ENCODE data around the gene HLA-DMA.

HLA-DMA gene

GRCh38 chr6:32952817-32953739, at the start of gene HLA-DMA:
Gene HLA-DMA (minus strand): TSS chr6:32953097. CDS start chr6:32953036, 61 bp downstream.
- no peak for DNase-seq (ENCODE audit: low read depth in 2 of 2)

GRCh38 chr6:33001685-33002084, 48.8 kb upstream of the HLA-DMA start:
- no peak for DNase-seq (ENCODE audit: low read depth in 2 of 2)

- no peak for DNase-seq (ENCODE audit: low read depth in 2 of 2)
Measured at GRCh38 chr6:33000055-33000454, 47.2 kb upstream of the HLA-DMA start.

- DNase-seq (ENCODE audit: low read depth in 2 of 2): no peak
Measured at GRCh38 chr6:32995448-32995847, 42.6 kb upstream of the HLA-DMA start.

GRCh38 chr6:32993363-32993973, 40.6 kb upstream of the HLA-DMA start:
- no peak for DNase-seq (ENCODE audit: low read depth in 2 of 2)

DNA sequence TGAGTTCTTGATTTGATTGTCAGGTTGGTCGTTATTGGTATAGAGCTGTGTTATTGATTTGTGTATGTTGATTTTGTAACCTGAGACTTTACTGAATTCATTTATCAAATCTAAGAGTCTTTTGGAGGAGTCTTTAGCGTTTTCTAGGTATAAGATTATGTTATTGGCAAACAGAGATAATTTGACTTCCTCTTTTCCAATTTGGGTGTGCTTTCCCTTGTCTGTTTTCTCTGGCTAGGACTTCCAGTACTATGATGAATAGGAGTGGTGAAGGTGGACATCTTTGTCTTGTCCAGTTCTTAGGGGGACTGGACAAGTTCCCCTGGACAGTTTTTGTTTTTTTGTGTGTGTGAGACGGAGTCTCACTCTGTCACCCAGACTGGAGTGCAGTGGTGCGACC, 39.1 kb upstream of the HLA-DMA start:
- DNase-seq (ENCODE audit: low read depth in 2 of 2): no peak

- DNase-seq (ENCODE audit: low read depth in 2 of 2): no peak
Measured at GRCh38 chr6:32989368-32989767, 36.5 kb upstream of the HLA-DMA start.

DNA sequence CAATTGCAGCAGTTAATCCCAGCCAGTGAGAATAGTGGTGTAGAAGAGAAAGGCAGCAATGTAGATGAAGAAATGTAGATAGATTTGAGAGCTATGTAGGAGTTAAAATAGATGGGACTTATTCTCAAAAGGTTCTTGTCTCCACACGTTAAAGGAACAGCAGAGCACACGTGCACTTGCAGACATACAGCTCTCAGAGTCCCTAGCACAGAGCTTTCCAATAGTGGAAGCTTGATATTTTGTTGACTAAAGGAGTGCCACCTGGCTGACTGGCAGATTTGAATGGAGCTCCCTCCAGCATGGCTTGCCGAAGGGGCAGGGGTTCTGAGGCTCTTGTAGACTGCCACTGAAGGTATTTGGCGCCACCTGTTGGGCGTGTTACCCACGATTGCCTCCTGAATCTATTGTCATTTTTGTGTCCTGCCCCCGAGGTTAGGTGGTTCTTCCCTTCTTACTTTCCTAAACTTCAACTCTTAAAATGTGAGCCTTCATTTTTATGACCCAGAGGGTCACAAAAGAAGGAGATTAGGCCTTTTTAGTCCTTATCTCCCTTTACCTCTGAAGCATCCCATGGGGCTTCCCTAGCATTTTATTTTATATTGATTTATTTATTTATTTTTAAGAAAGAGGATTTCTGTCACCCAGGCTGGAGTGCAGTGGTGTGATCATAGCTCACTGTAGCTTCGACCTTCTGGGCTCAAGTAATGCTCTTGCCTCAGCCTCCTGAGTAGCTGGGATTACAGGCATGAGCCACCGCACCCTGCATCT, 31.9 kb upstream of the HLA-DMA start:
- peak; percentile 77 to 91 for DNase-seq (ENCODE audit: low read depth in 2 of 2)

GRCh38 chr6:32983964-32984621, 31.2 kb upstream of the HLA-DMA start:
- DNase-seq (ENCODE audit: low read depth in 2 of 2): no peak

- no peak for DNase-seq (ENCODE audit: low read depth in 2 of 2)
Measured at GRCh38 chr6:32983493-32983848, 30.6 kb upstream of the HLA-DMA start.

- DNase-seq (ENCODE audit: low read depth in 2 of 2): no peak
Measured at GRCh38 chr6:32982702-32983492, 30.0 kb upstream of the HLA-DMA start.

- no peak for DNase-seq (ENCODE audit: low read depth in 2 of 2)
Measured at GRCh38 chr6:32982084-32982701, 29.3 kb upstream of the HLA-DMA start.

DNA sequence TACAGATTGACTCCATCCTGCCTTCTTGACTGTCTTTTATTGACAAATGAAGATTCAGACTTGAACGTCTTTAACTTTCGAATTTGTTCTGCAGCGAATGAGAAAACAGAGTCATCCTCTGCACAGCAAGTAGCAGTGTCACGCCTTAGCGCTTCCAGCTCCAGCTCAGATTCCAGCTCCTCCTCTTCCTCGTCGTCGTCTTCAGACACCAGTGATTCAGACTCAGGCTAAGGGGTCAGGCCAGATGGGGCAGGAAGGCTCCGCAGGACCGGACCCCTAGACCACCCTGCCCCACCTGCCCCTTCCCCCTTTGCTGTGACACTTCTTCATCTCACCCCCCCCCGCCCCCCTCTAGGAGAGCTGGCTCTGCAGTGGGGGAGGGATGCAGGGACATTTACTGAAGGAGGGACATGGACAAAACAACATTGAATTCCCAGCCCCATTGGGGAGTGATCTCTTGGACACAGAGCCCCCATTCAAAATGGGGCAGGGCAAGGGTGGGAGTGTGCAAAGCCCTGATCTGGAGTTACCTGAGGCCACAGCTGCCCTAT, 27.7 kb upstream of the HLA-DMA start:
- no peak for DNase-seq (ENCODE audit: low read depth in 2 of 2)

- no peak for DNase-seq (ENCODE audit: low read depth in 2 of 2)
Measured at GRCh38 chr6:32979720-32980487, 27.0 kb upstream of the HLA-DMA start.

DNA sequence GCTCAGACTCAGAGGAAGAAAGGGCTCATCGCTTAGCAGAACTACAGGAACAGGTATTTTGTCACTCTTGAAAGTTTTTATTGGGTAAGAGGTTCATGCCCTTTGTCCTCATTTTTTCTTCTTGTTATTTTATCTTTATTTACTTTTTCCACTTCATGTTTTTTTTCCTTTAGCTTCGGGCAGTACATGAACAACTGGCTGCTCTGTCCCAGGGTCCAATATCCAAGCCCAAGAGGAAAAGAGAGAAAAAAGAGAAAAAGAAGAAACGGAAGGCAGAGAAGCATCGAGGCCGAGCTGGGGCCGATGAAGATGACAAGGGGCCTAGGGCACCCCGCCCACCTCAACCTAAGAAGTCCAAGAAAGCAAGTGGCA, 25.0 kb upstream of the HLA-DMA start:
- no peak for DNase-seq (ENCODE audit: low read depth in 2 of 2)

- no peak for DNase-seq (ENCODE audit: low read depth in 2 of 2)
Measured at GRCh38 chr6:32977272-32977952, 24.5 kb upstream of the HLA-DMA start.

- no peak for DNase-seq (ENCODE audit: low read depth in 2 of 2)
Measured at GRCh38 chr6:32976334-32977069, 23.6 kb upstream of the HLA-DMA start.

DNA sequence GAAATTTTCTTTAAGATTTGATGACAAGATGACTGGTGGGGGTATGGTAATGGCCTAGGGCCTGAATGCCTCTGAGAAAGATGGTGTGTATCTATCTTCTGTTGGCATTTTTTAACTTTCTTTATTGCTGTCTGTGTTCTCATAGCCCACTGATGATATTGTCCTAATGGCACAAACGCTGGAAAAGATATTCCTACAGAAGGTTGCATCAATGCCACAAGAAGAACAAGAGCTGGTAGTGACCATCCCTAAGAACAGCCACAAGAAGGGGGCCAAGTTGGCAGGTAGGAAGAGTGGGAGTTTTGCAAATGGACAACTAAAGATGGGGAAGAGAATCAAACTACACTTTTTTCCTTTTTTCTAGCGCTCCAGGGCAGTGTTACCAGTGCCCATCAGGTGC, 23.0 kb upstream of the HLA-DMA start:
- DNase-seq (ENCODE audit: low read depth in 2 of 2): no peak
